ENCODE results near the gene LHFPL2. TPM values are rescaled to one million over a fixed set of nuclear protein-coding genes. Genes with fewer than 3 reads are reported as not detected.

LHFPL2 gene
- total and polyA plus RNA-seq, 7 donors, result 1.1 to 6.4 (median 3.6) TPM

GRCh38 chr5:78597068-78597973 lies 51.3 kb downstream of the LHFPL2 start:
- Histone ChIP-seq H3K4me3 (no peak overlapping the region), H3K27ac (no peak overlapping the region), H3K27me3 (ENCODE audit: insufficient read depth in 3 of 3, low read length in 2 of 3) (no peaks in the 10 kb centered on the region), H3K36me3 (ENCODE audit: insufficient read depth in 1 of 2, low read depth in 1 of 2) (no peaks in the 10 kb centered on the region), H3K9me3 (no peaks in the 10 kb centered on the region), H3K4me1 (peaks cover 35% of the 10 kb centered on the region)
- intact Hi-C loops (cut with DNase I), result loop anchor here in 1 of 2 donors (5.0 kb wide), 1 partner anchor 35 kb away; no protein-coding TSS in a partner anchor
- ATAC-seq (no peak), DNase-seq (no peak)
- WGBS, 3 donors, result 65 to 78% (median 71%) methylated on average over 5 of the region's 5 CpGs
- TF ChIP-seq CTCF (IDR thresholded peaks at IDR 0.05), result no peak

GRCh38 chr5:78595458-78595921 lies 53.1 kb downstream of the LHFPL2 start:
- ATAC-seq (no peak), DNase-seq (no peak)
- no peak for TF ChIP-seq CTCF (IDR thresholded peaks at IDR 0.05)
- no peak overlapping the region for H3K4me3 ChIP-seq
- H3K9me3 ChIP-seq, result no peaks in the 10 kb centered on the region
- no peaks in the 10 kb centered on the region for H3K27me3 ChIP-seq (ENCODE audit: insufficient read depth in 3 of 3, low read length in 2 of 3)
- peaks cover 39% of the 10 kb centered on the region for H3K4me1 ChIP-seq
- intact Hi-C loops (cut with DNase I), result loop anchor here in 1 of 2 donors (5.0 kb wide), 1 partner anchor 37 kb away; no protein-coding TSS in a partner anchor
- peak overlapping the region; percentile 34 for H3K27ac ChIP-seq
- whole genome bisulfite sequencing, 3 donors, result 47 to 70% (median 54%) methylated on average over 4 of the region's 4 CpGs
- H3K36me3 ChIP-seq (ENCODE audit: insufficient read depth in 1 of 2, low read depth in 1 of 2), result no peaks in the 10 kb centered on the region

GRCh38 chr5:78594610-78595457 lies 53.7 kb downstream of the LHFPL2 start:
- Histone ChIP-seq H3K27me3 (ENCODE audit: insufficient read depth in 3 of 3, low read length in 2 of 3) (no peaks in the 10 kb centered on the region), H3K9me3 (no peaks in the 10 kb centered on the region), H3K4me3 (no peak overlapping the region), H3K36me3 (ENCODE audit: insufficient read depth in 1 of 2, low read depth in 1 of 2) (no peaks in the 10 kb centered on the region), H3K4me1 (peaks cover 44% of the 10 kb centered on the region), H3K27ac (peak overlapping the region; percentile 62)
- WGBS, 3 donors, result 48 to 53% (median 50%) methylated on average over 7 of the region's 7 CpGs
- ATAC-seq (peak; percentile 76 to 92 (median 88)), DNase-seq (no peak)
- TF ChIP-seq CTCF (IDR thresholded peaks at IDR 0.05), result no peak
- intact Hi-C loops (cut with DNase I), result loop anchor here in 1 of 2 donors (5.0 kb wide), 1 partner anchor 37 kb away; no protein-coding TSS in a partner anchor

- H3K9me3 ChIP-seq, result no peaks in the 10 kb centered on the region
- H3K4me3 ChIP-seq, result no peak overlapping the region
- H3K27me3 ChIP-seq (ENCODE audit: insufficient read depth in 3 of 3, low read length in 2 of 3), result no peaks in the 10 kb centered on the region
- TF ChIP-seq CTCF (IDR thresholded peaks at IDR 0.05), result no peak
- peaks cover 48% of the 10 kb centered on the region for H3K4me1 ChIP-seq
- intact Hi-C loops (cut with DNase I), result no loop called here
- no peak overlapping the region for H3K27ac ChIP-seq
- ATAC-seq (no peak), DNase-seq (no peak)
- H3K36me3 ChIP-seq (ENCODE audit: insufficient read depth in 1 of 2, low read depth in 1 of 2), result no peaks in the 10 kb centered on the region
- WGBS, 3 donors, result 37 to 45% (median 41%) methylated on average over 3 of the region's 3 CpGs
Observed at GRCh38 chr5:78594021-78594420, 54.6 kb downstream of the LHFPL2 start.
